K562 (cell line): ENCODE measurements around the gene HOXB6. TPM values are rescaled to one million over a fixed set of nuclear protein-coding genes. Genes with fewer than 3 reads are reported as not detected.

Experiments used
- CBX8 ChIP-seq: fragments of 200-600 bp; sonication (generic); IDR thresholded peaks from 2 replicates; pipeline ENCODE4 v1.6.1; 2012; ENCODE audit warnings: borderline replicate concordance, mixed run types, low read depth, mild to moderate bottlenecking, moderate library complexity, mixed read lengths, low read length, control low read depth, inconsistent platforms; ENCODE audit not compliant: poor library complexity, severe bottlenecking; ENCODE audit errors: extremely low read depth
- HDAC1 ChIP-seq, 2 experiments: fragments of 450-650 bp; IDR thresholded peaks; 2 replicates each; pipeline ENCODE4 v1.6.1; 2016 to 2017; ENCODE audit warnings: inconsistent platforms in 1 of 2, mild to moderate bottlenecking in 1 of 2, moderate library complexity in 1 of 2
- HOXB6 ChIP-seq: fragments of 250-450 bp; sonication (Bioruptor Pico); IDR thresholded peaks from 2 replicates; pipeline ENCODE4 v1.5.1; 2022; ENCODE audit warnings: mild to moderate bottlenecking, borderline replicate concordance
- REST ChIP-seq, 2 experiments: fragments of 450-650 bp; formaldehyde crosslinking in 1 of 2; IDR thresholded peaks; 2 replicates each; pipeline versions ENCODE4 v1.4.0 to v1.6.1; 2014 to 2020; ENCODE audit warnings: mild to moderate bottlenecking in 2 of 2, borderline replicate concordance in 1 of 2, low read depth in 1 of 2
- TAL1 ChIP-seq: fragments of 450-650 bp; IDR thresholded peaks from 2 replicates; pipeline ENCODE4 v1.6.1; 2016; ENCODE audit warnings: mild to moderate bottlenecking
- TGIF2 ChIP-seq: sonication (generic); formaldehyde crosslinking; IDR thresholded peaks from 2 replicates; pipeline ENCODE4 v1.8.1; 2022; ENCODE audit warnings: mild to moderate bottlenecking, missing genetic modification reagents, moderate library complexity
- ZBED1 ChIP-seq: IDR thresholded peaks from 2 replicates; pipeline ENCODE4 v1.6.1; 2014
- ZC3H8 ChIP-seq: fragments of 450-650 bp; IDR thresholded peaks from 2 replicates; pipeline ENCODE4 v1.6.1; 2017
- ZNF282 ChIP-seq: sonication (generic); formaldehyde crosslinking; IDR thresholded peaks from 2 replicates; pipeline ENCODE4 v1.8.1; 2023; ENCODE audit warnings: missing genetic modification reagents
- ZNF717 ChIP-seq: fragments of 250-450 bp; sonication (Bioruptor Pico); IDR thresholded peaks from 2 replicates; pipeline ENCODE4 v1.5.0; 2021
- polyA plus RNA-seq, 8 experiments: library from polyadenylated mRNA; depleted of rRNA in 4 of 8; stranded (reverse) in 5 of 8; unstranded in 3 of 8; fragments of >200 nt; fragmentation: Nextera tagmentation in 2 of 8; fragmentation: Illumina TruSeq in 1 of 8; extraction: Ambion mirVana in 2 of 8; extraction: Trizol in 1 of 8; gene quantifications; 2 replicates each; pipeline versions ENCODE4 v1.2.1 to v1.2.3, GENCODE V29; 2011 to 2014; ENCODE audit warnings: inconsistent platforms in 1 of 8, missing spikeins in 1 of 8
- total RNA-seq, 7 experiments: library from RNA; depleted of rRNA in 6 of 7; stranded (reverse); fragments of >200 nt in 6 of 7; fragmentation: Illumina TruSeq in 2 of 7; extraction: Trizol in 2 of 7; gene quantifications; 2 replicates each; pipeline versions ENCODE4 v1.2.1 to v1.2.3, GENCODE V29; 2011 to 2021; ENCODE audit warnings: low replicate concordance in 1 of 7
- TF ChIP-seq, protein P1 (sequence below): sonication (generic); formaldehyde crosslinking; IDR thresholded peaks from 2 replicates; pipeline ENCODE4 v1.8.1; 2023; ENCODE audit warnings: mild to moderate bottlenecking, missing genetic modification reagents
- TF ChIP-seq, protein P2 (sequence below): fragments of 450-650 bp; IDR thresholded peaks from 2 replicates; pipeline ENCODE4 v1.6.1; 2018; ENCODE audit not compliant: partially characterized antibody

The HOXB6 gene
- total and polyA plus RNA-seq, 9 of the 15 experiments (the other 6 are each of a cell fraction or from before 2014, with no cell fraction given) = 1.2 to 14.8 (median 4.9) TPM

GRCh38 chr17:48627623-48628521 is 23.1 kb upstream of the HOXB6 start (continued):
- no peak for TF ChIP-seq REST (IDR thresholded peaks at IDR 0.05; ENCODE audit: borderline replicate concordance)
- no peak for TF ChIP-seq REST (CRISPR knock-in tag; IDR thresholded peaks at IDR 0.05; ENCODE audit: low read depth)
- no peak for TF ChIP-seq CBX8
- TF ChIP-seq ZNF717 = no peak
- no peak for TF ChIP-seq ZBED1
- TF ChIP-seq HOXB6 (CRISPR knock-in tag) = no peak
- TF ChIP-seq ZNF282 (CRISPR knock-in tag) = no peak
- peak in 1 of 2 experiments; percentile 21; a peak in 1 of 4 replicates for TF ChIP-seq HDAC1 (IDR thresholded peaks at IDR 0.05)
- no peak for TF ChIP-seq ZC3H8
- TF ChIP-seq TAL1 = no peak
- TF ChIP-seq TGIF2 (CRISPR knock-in tag) = no peak
- TF ChIP-seq, protein P1, sequence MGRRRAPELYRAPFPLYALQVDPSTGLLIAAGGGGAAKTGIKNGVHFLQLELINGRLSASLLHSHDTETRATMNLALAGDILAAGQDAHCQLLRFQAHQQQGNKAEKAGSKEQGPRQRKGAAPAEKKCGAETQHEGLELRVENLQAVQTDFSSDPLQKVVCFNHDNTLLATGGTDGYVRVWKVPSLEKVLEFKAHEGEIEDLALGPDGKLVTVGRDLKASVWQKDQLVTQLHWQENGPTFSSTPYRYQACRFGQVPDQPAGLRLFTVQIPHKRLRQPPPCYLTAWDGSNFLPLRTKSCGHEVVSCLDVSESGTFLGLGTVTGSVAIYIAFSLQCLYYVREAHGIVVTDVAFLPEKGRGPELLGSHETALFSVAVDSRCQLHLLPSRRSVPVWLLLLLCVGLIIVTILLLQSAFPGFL (CRISPR knock-in tag) = no peak
- TF ChIP-seq, protein P2, sequence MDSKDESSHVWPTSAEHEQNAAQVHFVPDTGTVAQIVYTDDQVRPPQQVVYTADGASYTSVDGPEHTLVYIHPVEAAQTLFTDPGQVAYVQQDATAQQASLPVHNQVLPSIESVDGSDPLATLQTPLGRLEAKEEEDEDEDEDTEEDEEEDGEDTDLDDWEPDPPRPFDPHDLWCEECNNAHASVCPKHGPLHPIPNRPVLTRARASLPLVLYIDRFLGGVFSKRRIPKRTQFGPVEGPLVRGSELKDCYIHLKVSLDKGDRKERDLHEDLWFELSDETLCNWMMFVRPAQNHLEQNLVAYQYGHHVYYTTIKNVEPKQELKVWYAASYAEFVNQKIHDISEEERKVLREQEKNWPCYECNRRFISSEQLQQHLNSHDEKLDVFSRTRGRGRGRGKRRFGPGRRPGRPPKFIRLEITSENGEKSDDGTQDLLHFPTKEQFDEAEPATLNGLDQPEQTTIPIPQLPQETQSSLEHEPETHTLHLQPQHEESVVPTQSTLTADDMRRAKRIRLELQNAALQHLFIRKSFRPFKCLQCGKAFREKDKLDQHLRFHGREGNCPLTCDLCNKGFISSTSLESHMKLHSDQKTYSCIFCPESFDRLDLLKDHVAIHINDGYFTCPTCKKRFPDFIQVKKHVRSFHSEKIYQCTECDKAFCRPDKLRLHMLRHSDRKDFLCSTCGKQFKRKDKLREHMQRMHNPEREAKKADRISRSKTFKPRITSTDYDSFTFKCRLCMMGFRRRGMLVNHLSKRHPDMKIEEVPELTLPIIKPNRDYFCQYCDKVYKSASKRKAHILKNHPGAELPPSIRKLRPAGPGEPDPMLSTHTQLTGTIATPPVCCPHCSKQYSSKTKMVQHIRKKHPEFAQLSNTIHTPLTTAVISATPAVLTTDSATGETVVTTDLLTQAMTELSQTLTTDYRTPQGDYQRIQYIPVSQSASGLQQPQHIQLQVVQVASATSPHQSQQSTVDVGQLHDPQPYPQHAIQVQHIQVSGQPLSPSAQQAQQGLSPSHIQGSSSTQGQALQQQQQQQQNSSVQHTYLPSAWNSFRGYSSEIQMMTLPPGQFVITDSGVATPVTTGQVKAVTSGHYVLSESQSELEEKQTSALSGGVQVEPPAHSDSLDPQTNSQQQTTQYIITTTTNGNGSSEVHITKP = peak; percentile 68
